K562 (cell line): ENCODE measurements around the gene TXN. TPM values are rescaled to one million over a fixed set of nuclear protein-coding genes. Genes with fewer than 3 reads are reported as not detected.

ENCODE experiments used
- CBFA2T3 ChIP-seq: fragments of 450-650 bp; IDR thresholded peaks from 2 replicates; pipeline ENCODE4 v1.6.1; 2017
- CBX2 ChIP-seq: fragments of 200-600 bp; sonication (generic); IDR thresholded peaks from one replicate; pipeline ENCODE4 v1.6.1; 2012; ENCODE audit warnings: mild to moderate bottlenecking, low read length, inconsistent platforms; ENCODE audit not compliant: insufficient read depth, poor library complexity, severe bottlenecking
- CHD2 ChIP-seq: IDR thresholded peaks from 2 replicates; pipeline ENCODE4 v1.6.1; 2011; ENCODE audit warnings: low read depth, low read length
- CHD4 ChIP-seq: fragments of 200-600 bp; sonication (generic); IDR thresholded peaks from 3 replicates; pipeline ENCODE4 v1.6.1; 2012; ENCODE audit warnings: low read depth, mild to moderate bottlenecking, mixed read lengths, low read length, inconsistent platforms; ENCODE audit not compliant: insufficient read depth, insufficient replicate concordance, poor library complexity, severe bottlenecking
- CTBP1 ChIP-seq: fragments of 450-650 bp; IDR thresholded peaks from 2 replicates; pipeline ENCODE4 v1.6.1; 2016; ENCODE audit warnings: borderline replicate concordance
- E2F1 ChIP-seq: sonication (generic); formaldehyde crosslinking; IDR thresholded peaks from 2 replicates; pipeline ENCODE4 v1.8.1; 2023; ENCODE audit warnings: mild to moderate bottlenecking, missing genetic modification reagents, moderate library complexity
- FOXP1 ChIP-seq: sonication (generic); formaldehyde crosslinking; IDR thresholded peaks from 2 replicates; pipeline ENCODE4 v1.8.0; 2022; ENCODE audit warnings: mild to moderate bottlenecking, missing genetic modification reagents
- GABPA ChIP-seq: fragments of 200-800 bp; sonication (Bioruptor generic); conservative IDR thresholded peaks from 2 replicates; pipeline ENCODE4 v1.6.1; 2016; ENCODE audit warnings: low read depth, missing genetic modification characterization, missing compliant biosample characterization
- HNRNPH1 ChIP-seq: fragments of 200-400 bp; formaldehyde crosslinking; optimal IDR thresholded peaks from 2 replicates; pipeline ENCODE3; 2017; ENCODE audit warnings: low read depth, mild to moderate bottlenecking, low read length, moderate library complexity
- ILK ChIP-seq: fragments of 450-650 bp; IDR thresholded peaks from 2 replicates; pipeline ENCODE4 v1.6.1; 2016; ENCODE audit warnings: missing genetic modification characterization, low read depth, mild to moderate bottlenecking, missing compliant biosample characterization, moderate library complexity, borderline replicate concordance
- MBD2 ChIP-seq: sonication (generic); IDR thresholded peaks from 2 replicates; pipeline ENCODE4 v1.6.1; 2016; ENCODE audit warnings: low read depth, borderline replicate concordance
- MEIS2 ChIP-seq: fragments of 450-650 bp; IDR thresholded peaks from 2 replicates; pipeline ENCODE4 v1.6.1; 2014; ENCODE audit warnings: mild to moderate bottlenecking; ENCODE audit not compliant: partially characterized antibody
- NR4A1 ChIP-seq, 2 experiments: fragments of 250-450 bp in 1 of 2; fragments of 450-650 bp in 1 of 2; sonication (Bioruptor Pico) in 1 of 2; IDR thresholded peaks; 2 replicates each; pipeline versions ENCODE4 v1.4.0 to v1.6.1; 2016 to 2020; ENCODE audit warnings: mild to moderate bottlenecking in 2 of 2, missing compliant biosample characterization in 1 of 2, missing genetic modification characterization in 1 of 2, moderate library complexity in 1 of 2
- RFX5 ChIP-seq: IDR thresholded peaks from 2 replicates; pipeline ENCODE4 v1.6.1; 2011; ENCODE audit warnings: low read depth, mild to moderate bottlenecking, improper control_type of control experiment, low read length
- STAT5B ChIP-seq: fragments of 250-450 bp; sonication (Bioruptor Pico); IDR thresholded peaks from 2 replicates; pipeline ENCODE4 v1.8.0; 2021; ENCODE audit warnings: mild to moderate bottlenecking, inconsistent platforms
- ZNF224 ChIP-seq: sonication (generic); formaldehyde crosslinking; IDR thresholded peaks from 2 replicates; pipeline ENCODE4 v1.8.0; 2022; ENCODE audit warnings: mild to moderate bottlenecking, missing genetic modification reagents
- ZNF347 ChIP-seq: fragments of 450-650 bp; formaldehyde crosslinking; IDR thresholded peaks from 2 replicates; pipeline ENCODE4 v1.4.0; 2020; ENCODE audit warnings: low read depth, mild to moderate bottlenecking, moderate library complexity
- polyA plus RNA-seq, 8 experiments: library from polyadenylated mRNA; depleted of rRNA in 4 of 8; stranded (reverse) in 5 of 8; unstranded in 3 of 8; fragments of >200 nt; fragmentation: Nextera tagmentation in 2 of 8; fragmentation: Illumina TruSeq in 1 of 8; extraction: Ambion mirVana in 2 of 8; extraction: Trizol in 1 of 8; gene quantifications; 2 replicates each; pipeline versions ENCODE4 v1.2.1 to v1.2.3, GENCODE V29; 2011 to 2014; ENCODE audit warnings: inconsistent platforms in 1 of 8, missing spikeins in 1 of 8
- total RNA-seq, 7 experiments: library from RNA; depleted of rRNA in 6 of 7; stranded (reverse); fragments of >200 nt in 6 of 7; fragmentation: Illumina TruSeq in 2 of 7; extraction: Trizol in 2 of 7; gene quantifications; 2 replicates each; pipeline versions ENCODE4 v1.2.1 to v1.2.3, GENCODE V29; 2011 to 2021; ENCODE audit warnings: low replicate concordance in 1 of 7
- TF ChIP-seq, protein P1 (sequence below): fragments of 250-450 bp; sonication (Bioruptor Pico); IDR thresholded peaks from 2 replicates; pipeline ENCODE4 v1.4.0; 2020
- TF ChIP-seq, protein P2 (sequence below): sonication (generic); formaldehyde crosslinking; IDR thresholded peaks from 2 replicates; pipeline ENCODE4 v1.8.0; 2023; ENCODE audit warnings: missing genetic modification reagents, mild to moderate bottlenecking, borderline replicate concordance

The TXN gene
- total and polyA plus RNA-seq, 9 of the 15 experiments (the other 6 are each of a cell fraction or from before 2014, with no cell fraction given), result 272 to 1,596 (median 514) TPM

DNA sequence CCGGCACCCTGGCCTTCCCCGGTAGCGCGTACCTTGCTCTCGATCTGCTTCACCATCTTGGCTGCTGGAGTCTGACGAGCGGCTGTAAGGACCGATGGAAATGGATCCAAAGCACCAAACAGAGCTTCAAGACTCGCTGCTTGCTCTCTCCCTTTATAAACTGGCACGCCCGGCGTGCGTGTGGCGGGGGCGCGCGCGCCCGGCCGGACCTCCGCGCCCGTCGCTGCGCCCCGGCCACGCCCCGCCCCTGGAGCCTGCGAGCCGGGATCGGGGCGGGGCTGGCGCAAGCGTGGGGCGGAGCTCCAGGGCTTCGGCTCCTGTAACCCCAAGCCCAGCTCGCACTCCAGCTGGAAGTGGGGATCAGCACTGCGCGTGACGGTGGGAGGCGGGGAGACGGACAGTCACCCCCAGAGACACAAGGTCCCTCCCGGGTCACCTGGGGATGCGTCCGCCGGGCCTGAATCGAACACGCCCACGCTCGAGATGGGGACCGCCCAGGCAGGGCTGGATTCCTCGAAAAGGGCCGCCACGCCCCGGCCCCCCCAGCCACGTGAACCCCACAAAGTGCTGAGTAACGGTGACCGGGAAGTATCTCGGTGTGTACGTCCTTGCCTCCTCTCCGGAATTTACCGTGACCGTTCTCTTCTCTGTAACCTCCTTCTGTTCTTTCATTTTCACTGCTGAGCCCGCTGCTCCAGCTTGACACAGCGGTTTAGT is at the start of gene TXN (continued):
- TF ChIP-seq CBX2 (no peak), GABPA (tag) (peak; percentile 79), ILK (tag) (no peak), E2F1 (no peak; the same call in 1 of the 2 replicates), CHD2 (no peak), CTBP1 (peak; percentile 86), CHD4 (no peak), RFX5 (no peak), ZNF224 (CRISPR knock-in tag) (no peak), CBFA2T3 (peak; percentile 42; the same call in 1 of the 2 replicates), FOXP1 (peak; percentile 21; the same call in 1 of the 2 replicates), STAT5B (no peak), MEIS2 (peak; percentile 58), MBD2 (peak; percentile 30; the same call in 1 of the 2 replicates), ZNF347 (no peak), HNRNPH1 (no peak), NR4A1 (CRISPR knock-in tag; IDR thresholded peaks at IDR 0.05) (no peak), NR4A1 (tag; IDR thresholded peaks at IDR 0.05) (no peak)
- TF ChIP-seq, protein P1, sequence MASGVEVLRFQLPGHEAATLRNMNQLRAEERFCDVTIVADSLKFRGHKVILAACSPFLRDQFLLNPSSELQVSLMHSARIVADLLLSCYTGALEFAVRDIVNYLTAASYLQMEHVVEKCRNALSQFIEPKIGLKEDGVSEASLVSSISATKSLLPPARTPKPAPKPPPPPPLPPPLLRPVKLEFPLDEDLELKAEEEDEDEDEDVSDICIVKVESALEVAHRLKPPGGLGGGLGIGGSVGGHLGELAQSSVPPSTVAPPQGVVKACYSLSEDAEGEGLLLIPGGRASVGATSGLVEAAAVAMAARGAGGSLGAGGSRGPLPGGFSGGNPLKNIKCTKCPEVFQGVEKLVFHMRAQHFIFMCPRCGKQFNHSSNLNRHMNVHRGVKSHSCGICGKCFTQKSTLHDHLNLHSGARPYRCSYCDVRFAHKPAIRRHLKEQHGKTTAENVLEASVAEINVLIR, result no peak
- TF ChIP-seq, protein P2, sequence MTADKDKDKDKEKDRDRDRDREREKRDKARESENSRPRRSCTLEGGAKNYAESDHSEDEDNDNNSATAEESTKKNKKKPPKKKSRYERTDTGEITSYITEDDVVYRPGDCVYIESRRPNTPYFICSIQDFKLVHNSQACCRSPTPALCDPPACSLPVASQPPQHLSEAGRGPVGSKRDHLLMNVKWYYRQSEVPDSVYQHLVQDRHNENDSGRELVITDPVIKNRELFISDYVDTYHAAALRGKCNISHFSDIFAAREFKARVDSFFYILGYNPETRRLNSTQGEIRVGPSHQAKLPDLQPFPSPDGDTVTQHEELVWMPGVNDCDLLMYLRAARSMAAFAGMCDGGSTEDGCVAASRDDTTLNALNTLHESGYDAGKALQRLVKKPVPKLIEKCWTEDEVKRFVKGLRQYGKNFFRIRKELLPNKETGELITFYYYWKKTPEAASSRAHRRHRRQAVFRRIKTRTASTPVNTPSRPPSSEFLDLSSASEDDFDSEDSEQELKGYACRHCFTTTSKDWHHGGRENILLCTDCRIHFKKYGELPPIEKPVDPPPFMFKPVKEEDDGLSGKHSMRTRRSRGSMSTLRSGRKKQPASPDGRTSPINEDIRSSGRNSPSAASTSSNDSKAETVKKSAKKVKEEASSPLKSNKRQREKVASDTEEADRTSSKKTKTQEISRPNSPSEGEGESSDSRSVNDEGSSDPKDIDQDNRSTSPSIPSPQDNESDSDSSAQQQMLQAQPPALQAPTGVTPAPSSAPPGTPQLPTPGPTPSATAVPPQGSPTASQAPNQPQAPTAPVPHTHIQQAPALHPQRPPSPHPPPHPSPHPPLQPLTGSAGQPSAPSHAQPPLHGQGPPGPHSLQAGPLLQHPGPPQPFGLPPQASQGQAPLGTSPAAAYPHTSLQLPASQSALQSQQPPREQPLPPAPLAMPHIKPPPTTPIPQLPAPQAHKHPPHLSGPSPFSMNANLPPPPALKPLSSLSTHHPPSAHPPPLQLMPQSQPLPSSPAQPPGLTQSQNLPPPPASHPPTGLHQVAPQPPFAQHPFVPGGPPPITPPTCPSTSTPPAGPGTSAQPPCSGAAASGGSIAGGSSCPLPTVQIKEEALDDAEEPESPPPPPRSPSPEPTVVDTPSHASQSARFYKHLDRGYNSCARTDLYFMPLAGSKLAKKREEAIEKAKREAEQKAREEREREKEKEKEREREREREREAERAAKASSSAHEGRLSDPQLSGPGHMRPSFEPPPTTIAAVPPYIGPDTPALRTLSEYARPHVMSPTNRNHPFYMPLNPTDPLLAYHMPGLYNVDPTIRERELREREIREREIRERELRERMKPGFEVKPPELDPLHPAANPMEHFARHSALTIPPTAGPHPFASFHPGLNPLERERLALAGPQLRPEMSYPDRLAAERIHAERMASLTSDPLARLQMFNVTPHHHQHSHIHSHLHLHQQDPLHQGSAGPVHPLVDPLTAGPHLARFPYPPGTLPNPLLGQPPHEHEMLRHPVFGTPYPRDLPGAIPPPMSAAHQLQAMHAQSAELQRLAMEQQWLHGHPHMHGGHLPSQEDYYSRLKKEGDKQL, result no peak
